Tibial nerve (tissue), 4 donors: ENCODE measurements around the gene PSMG4. TPM values are rescaled to one million over a fixed set of nuclear protein-coding genes. Genes with fewer than 3 reads are reported as not detected.

Experiments
- DNase-seq, 2 donors: peaks; one replicate each; pipeline ENCODE4 v3.0.0-alpha.2; 2019; ENCODE audit warnings: low spot score in 2 of 2
- H3K27ac ChIP-seq, 4 donors: fragments of 200-600 bp; sonication (generic) in 3 of 4; one replicate each; pipeline ENCODE4 v1.5.1; 2017 to 2019; ENCODE audit warnings: mild to moderate bottlenecking in 1 of 4
- H3K27me3 ChIP-seq, 2 donors: fragments of 200-600 bp; sonication (generic) in 1 of 2; one replicate each; pipeline versions ENCODE4 v1.5.1 to v1.6.0; 2017 to 2019
- H3K36me3 ChIP-seq, 3 donors: fragments of 200-600 bp; sonication (generic); one replicate each; pipeline ENCODE4 v1.5.1; 2018 to 2019
- H3K4me1 ChIP-seq, 4 donors: fragments of 200-600 bp; sonication (generic) in 3 of 4; one replicate each; pipeline ENCODE4 v1.5.1; 2017 to 2019
- H3K4me3 ChIP-seq, 4 donors: fragments of 200-600 bp; sonication (generic) in 3 of 4; one replicate each; pipeline ENCODE4 v1.5.1; 2017 to 2019; ENCODE audit warnings: mild to moderate bottlenecking in 1 of 4, moderate library complexity in 1 of 4
- H3K9me3 ChIP-seq, 4 donors: fragments of 200-600 bp; sonication (generic) in 3 of 4; one replicate each; pipeline ENCODE4 v1.5.1; 2017 to 2019
- CTCF ChIP-seq, 5 experiments: fragments of 200-600 bp in 3 of 5; fragments of 450-650 bp in 2 of 5; sonication (generic) in 3 of 5; IDR thresholded peaks; one replicate each; pipeline ENCODE4 v1.5.1; 2016 to 2019; ENCODE audit warnings: antibody characterized with exemption in 5 of 5, mild to moderate bottlenecking in 3 of 5, moderate library complexity in 2 of 5
- EP300 ChIP-seq, 2 donors: sonication (generic); formaldehyde crosslinking; IDR thresholded peaks; one replicate each; pipeline ENCODE4 v1.6.1; 2017; ENCODE audit warnings: antibody characterized with exemption in 2 of 2, mild to moderate bottlenecking in 1 of 2
- POLR2A ChIP-seq, 2 donors: fragments of 450-650 bp; IDR thresholded peaks; one replicate each; pipeline ENCODE4 v1.6.1; 2017; ENCODE audit warnings: antibody characterized with exemption in 2 of 2, mild to moderate bottlenecking in 2 of 2, moderate library complexity in 2 of 2
- WGBS, 2 donors: methylation state at CpG; one replicate each; pipeline ENCODE4 v1.1.5; 2018; 5-methylcytosine and 5-hydroxymethylcytosine counted together
- total RNA-seq, 4 donors: library from RNA; depleted of rRNA; stranded (reverse); fragments of >200 nt; gene quantifications; one replicate each; pipeline ENCODE4 v1.1.0, GENCODE V29; 2016

Gene PSMG4
- total RNA-seq, 4 donors from 2014 or later = 14.7 to 36.5 (median 31.8) TPM

- WGBS, 2 donors = 3% methylated on average over 15 to 32 of the region's 38 CpGs
- H3K27me3 ChIP-seq = peaks cover 0 to 57% of the 10 kb centered on the region in 2 donors
- H3K4me3 ChIP-seq = peak overlapping the region; percentile 47 to 63 (median 50)
- H3K27ac ChIP-seq = peak overlapping the region; percentile 59 to 92 (median 84)
- H3K36me3 ChIP-seq = no peaks in the 10 kb centered on the region
- TF ChIP-seq CTCF (IDR thresholded peaks at IDR 0.05) = no peak
- peak in 1 of 2 donors; percentile 31 for TF ChIP-seq POLR2A (IDR thresholded peaks at IDR 0.05)
- TF ChIP-seq EP300 (IDR thresholded peaks at IDR 0.05) = peak in 1 of 2 donors; percentile 21
- H3K9me3 ChIP-seq = no peaks in the 10 kb centered on the region
- peaks cover 0 to 60% (median 40%) of the 10 kb centered on the region in 4 donors for H3K4me1 ChIP-seq
- DNase-seq = no peak
These were observed 30.6 kb upstream of the PSMG4 start for GRCh38 chr6:3228046-3228671.

GRCh38 chr6:3228771-3229565, 29.8 kb upstream of the PSMG4 start:
- Histone ChIP-seq H3K27ac (peak overlapping the region; percentile 59 to 92 (median 84)), H3K4me1 (peaks cover 0 to 60% (median 40%) of the 10 kb centered on the region in 4 donors), H3K36me3 (no peaks in the 10 kb centered on the region), H3K4me3 (peak overlapping the region; percentile 47 to 63 (median 50)), H3K27me3 (peaks cover 0 to 60% of the 10 kb centered on the region in 2 donors), H3K9me3 (no peaks in the 10 kb centered on the region)
- 2 to 6% methylated on average over 38 to 57 of the region's 62 CpGs for WGBS, 2 donors
- TF ChIP-seq POLR2A (IDR thresholded peaks at IDR 0.05) (no peak), CTCF (IDR thresholded peaks at IDR 0.05) (no peak), EP300 (IDR thresholded peaks at IDR 0.05) (no peak)
- DNase-seq = no peak

GRCh38 chr6:3229566-3230178, 29.1 kb upstream of the PSMG4 start:
- H3K27me3 ChIP-seq = peaks cover 0 to 64% of the 10 kb centered on the region in 2 donors
- H3K9me3 ChIP-seq = no peaks in the 10 kb centered on the region
- peaks cover 0 to 60% (median 40%) of the 10 kb centered on the region in 4 donors for H3K4me1 ChIP-seq
- TF ChIP-seq CTCF (IDR thresholded peaks at IDR 0.05) = no peak
- peak in 1 of 2 donors; percentile 38 for TF ChIP-seq EP300 (IDR thresholded peaks at IDR 0.05)
- TF ChIP-seq POLR2A (IDR thresholded peaks at IDR 0.05) = no peak
- DNase-seq = no peak
- 5 to 13% methylated on average over 28 of the region's 28 CpGs for WGBS, 2 donors
- peak overlapping the region; percentile 47 to 63 (median 50) for H3K4me3 ChIP-seq
- peak overlapping the region; percentile 44 to 92 (median 84) for H3K27ac ChIP-seq
- no peaks in the 10 kb centered on the region for H3K36me3 ChIP-seq

- Histone ChIP-seq H3K4me1 (peaks cover 0 to 60% (median 40%) of the 10 kb centered on the region in 4 donors), H3K4me3 (peak overlapping the region; percentile 50 to 63 (median 52)), H3K9me3 (no peaks in the 10 kb centered on the region), H3K27ac (peak overlapping the region in 3 of 4 donors; percentile 80 to 92 (median 88)), H3K27me3 (peaks cover 0 to 64% of the 10 kb centered on the region in 2 donors), H3K36me3 (no peaks in the 10 kb centered on the region)
- no peak for DNase-seq
- TF ChIP-seq POLR2A (IDR thresholded peaks at IDR 0.05) (no peak), CTCF (IDR thresholded peaks at IDR 0.05) (no peak), EP300 (IDR thresholded peaks at IDR 0.05) (no peak)
- 13 to 18% methylated on average over 11 of the region's 11 CpGs for WGBS, 2 donors
These were observed 28.4 kb upstream of the PSMG4 start for GRCh38 chr6:3230256-3230882.
